Motor neuron (in vitro differentiated cells): ENCODE measurements around the gene STAC2. TPM values are rescaled to one million over a fixed set of nuclear protein-coding genes. Genes with fewer than 3 reads are reported as not detected.

ENCODE experiments used
- ATAC-seq, 8 experiments: fragments of 200-7000 bp; cut with Tn5 transposase; replicated peaks in 6 of 8; 2 replicates each; pipeline ENCODE4 v1.8.0; 2021; ENCODE audit warnings: mild to moderate bottlenecking in 8 of 8, moderate library complexity in 8 of 8
- H3K27ac ChIP-seq, 2 donors: fragments of 250-450 bp; sonication (Bioruptor Pico); 2 replicates each; pipeline ENCODE4 v1.9.0; 2021; ENCODE audit warnings: antibody characterized with exemption in 2 of 2, mild to moderate bottlenecking in 2 of 2, moderate library complexity in 1 of 2
- H3K4me1 ChIP-seq, 2 donors: fragments of 250-450 bp; sonication (Bioruptor Pico); replicated peaks in 1 of 2; 2 replicates each; pipeline ENCODE4 v1.6.1; 2021; ENCODE audit warnings: antibody characterized with exemption in 2 of 2, mild to moderate bottlenecking in 2 of 2, moderate library complexity in 1 of 2
- H3K4me3 ChIP-seq, 5 donors: fragments of 250-450 bp; sonication (Bioruptor Pico); 2 replicates each; pipeline ENCODE4 v1.9.0; 2021; ENCODE audit warnings: antibody characterized with exemption in 5 of 5, mild to moderate bottlenecking in 5 of 5, moderate library complexity in 4 of 5
- WGBS, 10 experiments: fragments of 450-650 bp; shearing (Covaris generic); methylation state at CpG; one replicate each; pipeline ENCODE4 v1.0.0; 2022; 5-methylcytosine and 5-hydroxymethylcytosine counted together
- in situ Hi-C, 9 experiments: fragments of 400-800 bp; cut with MboI; loops; one replicate each; pipeline ENCODE4 v1.15.0; 2021; ENCODE audit warnings: low sequenced_read_pairs in 9 of 9, low pct_unique_long_range_greater_than_20kb in 2 of 9; ENCODE audit not compliant: unreplicated experiment in 9 of 9
- total RNA-seq, 8 experiments: library from RNA; unstranded; fragments of 300-600 nt; gene quantifications; 2 replicates each; pipeline versions ENCODE4 v1.2.3 to v1.2.4, GENCODE V29; 2022

STAC2 gene
- total RNA-seq, 8 experiments from 2014 or later: 0.20 to 4.5 (median 0.84) TPM

GRCh38 chr17:39187152-39187830, 38.5 kb downstream of the STAC2 start:
- Histone ChIP-seq H3K27ac (no peak overlapping the region), H3K4me3 (no peak overlapping the region), H3K4me1 (no peaks in the 10 kb centered on the region)
- 92 to 100% (median 100%) methylated on average over 1 to 7 of the region's 9 CpGs; no CpG with 5 or more reads in 2 of the 10 experiments for WGBS, 10 experiments
- ATAC-seq: no peak
- in situ Hi-C loops: no loop called here

DNA sequence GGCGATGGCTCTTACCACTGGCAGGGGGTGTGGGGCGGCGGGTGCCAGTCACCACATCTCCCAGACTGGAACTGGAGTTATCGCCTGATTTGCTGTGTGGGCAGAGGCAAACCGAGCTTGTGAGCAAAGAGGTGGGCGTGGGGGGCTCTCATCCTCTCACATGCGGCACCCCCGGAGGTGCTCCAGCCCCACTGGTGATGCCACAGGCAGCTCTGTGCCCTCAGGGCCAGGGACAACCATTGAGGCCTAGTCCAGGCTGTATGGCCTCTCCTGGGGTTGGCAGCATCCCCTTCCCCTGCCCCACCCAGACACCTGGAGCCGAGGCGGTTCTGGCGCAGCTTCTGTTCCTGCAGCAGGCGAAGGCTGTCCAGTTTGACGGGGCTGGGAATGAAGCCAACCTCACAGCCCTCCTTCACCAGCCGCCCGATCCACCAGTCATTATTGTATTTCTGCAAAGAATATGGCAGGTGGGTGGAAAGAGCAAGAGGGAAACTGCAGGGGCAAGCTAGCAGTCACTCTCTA, 39.2 kb downstream of the STAC2 start:
- ATAC-seq: no peak
- Histone ChIP-seq H3K4me1 (no peaks in the 10 kb centered on the region), H3K27ac (no peak overlapping the region), H3K4me3 (no peak overlapping the region)
- in situ Hi-C loops: no loop called here
- WGBS, 10 experiments: 80 to 100% (median 100%) methylated on average over 1 to 6 of the region's 15 CpGs; no CpG with 5 or more reads in 7 of the 10 experiments

DNA sequence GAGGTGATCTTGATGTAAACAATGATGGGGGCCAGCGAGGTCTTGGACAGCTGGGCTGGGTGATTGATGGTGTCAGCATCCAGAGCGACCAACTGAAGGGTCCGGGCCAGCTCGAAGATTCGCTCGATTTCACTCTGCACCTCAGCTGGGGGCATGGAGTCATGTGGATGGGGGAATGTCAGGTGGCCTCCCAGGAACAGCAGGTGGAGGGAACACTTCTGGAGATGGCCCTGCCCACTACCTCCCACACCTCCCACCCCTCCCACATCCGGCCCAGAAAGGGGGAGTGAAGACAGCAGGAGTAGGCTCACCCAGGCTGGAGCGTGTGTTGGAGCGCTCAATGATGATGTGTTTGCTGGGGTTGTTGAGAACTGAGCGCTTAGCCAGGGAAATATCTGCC, 42.0 kb downstream of the STAC2 start:
- ATAC-seq: no peak
- Histone ChIP-seq H3K4me3 (no peak overlapping the region), H3K4me1 (no peaks in the 10 kb centered on the region), H3K27ac (no peak overlapping the region)
- in situ Hi-C loops: no loop called here
- 87 to 100% (median 94%) methylated on average over 1 to 10 of the region's 10 CpGs; no CpG with 5 or more reads in 6 of the 10 experiments for WGBS, 10 experiments

DNA sequence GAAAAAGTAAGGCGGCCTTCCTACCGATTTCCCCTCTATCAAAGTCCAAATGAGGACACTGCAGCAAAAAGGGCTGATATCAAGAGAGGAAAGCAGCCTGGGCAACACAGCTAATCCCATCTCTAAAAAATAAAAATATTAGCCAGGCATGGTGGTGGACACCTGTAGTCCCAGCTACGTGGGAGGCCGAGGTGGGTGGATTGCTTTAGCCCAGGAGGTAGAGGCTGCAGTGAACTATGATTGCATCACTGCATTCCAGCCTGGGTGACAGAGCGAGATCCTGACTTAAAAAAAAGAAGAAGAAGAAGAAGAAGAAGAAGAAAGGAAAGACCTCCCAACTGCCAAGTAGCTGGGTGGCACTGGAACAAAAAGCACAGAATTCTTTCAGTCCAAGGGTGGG, 42.7 kb downstream of the STAC2 start:
- H3K4me3 ChIP-seq: no peak overlapping the region
- ATAC-seq: no peak
- in situ Hi-C loops: no loop called here
- H3K27ac ChIP-seq: no peak overlapping the region
- 72 to 100% (median 93%) methylated on average over 2 to 3 of the region's 5 CpGs; no CpG with 5 or more reads in 3 of the 10 experiments for WGBS, 10 experiments
- H3K4me1 ChIP-seq: no peaks in the 10 kb centered on the region

DNA sequence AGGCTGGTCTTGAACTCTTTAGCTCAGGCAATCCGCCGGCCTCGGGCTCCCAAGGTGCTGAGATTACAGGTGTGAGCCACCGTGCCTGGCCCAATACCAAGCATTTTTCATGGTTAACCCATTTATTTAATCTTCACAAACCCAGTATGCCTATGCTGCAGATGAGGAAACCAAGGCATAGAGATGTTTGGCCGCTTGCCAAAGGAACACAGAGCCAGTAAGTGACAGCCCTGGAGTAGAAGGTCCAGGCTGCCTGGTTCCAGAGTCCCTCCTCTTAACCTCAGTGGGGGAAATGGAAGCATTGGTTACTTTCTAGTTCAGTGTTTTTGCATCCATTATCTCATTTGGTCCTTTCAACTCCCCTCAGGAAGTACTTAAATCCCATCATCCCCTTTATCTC, 44.4 kb downstream of the STAC2 start:
- WGBS, 10 experiments: 82 to 100% (median 98%) methylated on average over 1 to 5 of the region's 5 CpGs; no CpG with 5 or more reads in 3 of the 10 experiments
- no peak overlapping the region for H3K27ac ChIP-seq
- ATAC-seq: no peak
- H3K4me1 ChIP-seq: no peaks in the 10 kb centered on the region
- H3K4me3 ChIP-seq: no peak overlapping the region
- in situ Hi-C loops: no loop called here

GRCh38 chr17:39178536-39178935, 47.2 kb downstream of the STAC2 start:
- Histone ChIP-seq H3K27ac (no peak overlapping the region), H3K4me1 (no peaks in the 10 kb centered on the region), H3K4me3 (no peak overlapping the region)
- ATAC-seq: peak in 7 of 8 experiments; percentile 22 to 98 (median 38)
- in situ Hi-C loops: no loop called here
- 34 to 100% (median 79%) methylated on average over 1 to 4 of the region's 4 CpGs for WGBS, 10 experiments

GRCh38 chr17:39177256-39177655, 48.5 kb downstream of the STAC2 start:
- Histone ChIP-seq H3K27ac (no peak overlapping the region), H3K4me3 (no peak overlapping the region), H3K4me1 (no peaks in the 10 kb centered on the region)
- WGBS, 10 experiments: 70 to 93% (median 76%) methylated on average over 5 to 10 of the region's 12 CpGs; no CpG with 5 or more reads in 7 of the 10 experiments
- in situ Hi-C loops: no loop called here
- ATAC-seq: peak in 2 of 8 experiments; percentile 7 to 11

DNA sequence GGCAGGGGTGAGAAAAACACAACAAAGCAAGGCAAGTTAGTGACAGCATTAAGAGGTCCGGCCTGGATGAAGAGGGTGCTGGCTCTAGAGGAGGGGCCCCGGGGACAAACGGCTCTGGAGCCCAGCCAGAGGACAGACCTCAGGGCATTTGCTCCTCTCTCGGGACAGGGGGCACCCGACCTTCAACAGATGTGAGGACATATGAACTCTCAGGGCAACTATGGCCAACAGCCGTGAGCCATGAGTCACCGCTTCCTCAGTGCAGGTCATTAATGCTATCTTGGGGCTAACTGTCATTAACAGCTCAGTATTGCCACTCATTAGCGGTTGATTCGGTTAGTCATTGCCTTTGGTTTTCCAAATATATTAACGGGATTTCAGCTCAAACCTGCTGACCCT, 50.1 kb downstream of the STAC2 start:
- 66 to 100% (median 95%) methylated on average over 2 to 6 of the region's 10 CpGs; no CpG with 5 or more reads in 3 of the 10 experiments for WGBS, 10 experiments
- in situ Hi-C loops: no loop called here

GRCh38 chr17:39174920-39175694, 50.6 kb downstream of the STAC2 start:
- H3K4me3 ChIP-seq: no peak overlapping the region
- no peaks in the 10 kb centered on the region for H3K4me1 ChIP-seq
- ATAC-seq: peak; percentile 32 to 68 (median 52)
- in situ Hi-C loops: loop anchor here in 2 of 9 experiments (25.0 kb wide), 1 partner anchor 188 kb away; no protein-coding TSS in a partner anchor
- WGBS, 10 experiments: 85 to 100% (median 100%) methylated on average over 1 to 10 of the region's 35 CpGs; no CpG with 5 or more reads in 7 of the 10 experiments
- H3K27ac ChIP-seq: no peak overlapping the region

More for the DNA sequence above, 50.1 kb downstream of the STAC2 start:
- no peak overlapping the region for H3K4me3 ChIP-seq
- H3K27ac ChIP-seq: no peak overlapping the region
- peak in 3 of 8 experiments; percentile 2 to 14 (median 7) for ATAC-seq
- no peaks in the 10 kb centered on the region for H3K4me1 ChIP-seq

- Histone ChIP-seq H3K4me1 (no peaks in the 10 kb centered on the region), H3K27ac (no peak overlapping the region), H3K4me3 (no peak overlapping the region)
- ATAC-seq: peak in 3 of 8 experiments; percentile 3 to 23 (median 17)
- in situ Hi-C loops: loop anchor here in 2 of 9 experiments (25.0 kb wide), 1 partner anchor 186 kb away; no protein-coding TSS in a partner anchor
- 17 to 83% (median 41%) methylated on average over 1 to 5 of the region's 10 CpGs; no CpG with 5 or more reads in 7 of the 10 experiments for WGBS, 10 experiments
Measured at GRCh38 chr17:39173526-39174274, 52.0 kb downstream of the STAC2 start.

DNA sequence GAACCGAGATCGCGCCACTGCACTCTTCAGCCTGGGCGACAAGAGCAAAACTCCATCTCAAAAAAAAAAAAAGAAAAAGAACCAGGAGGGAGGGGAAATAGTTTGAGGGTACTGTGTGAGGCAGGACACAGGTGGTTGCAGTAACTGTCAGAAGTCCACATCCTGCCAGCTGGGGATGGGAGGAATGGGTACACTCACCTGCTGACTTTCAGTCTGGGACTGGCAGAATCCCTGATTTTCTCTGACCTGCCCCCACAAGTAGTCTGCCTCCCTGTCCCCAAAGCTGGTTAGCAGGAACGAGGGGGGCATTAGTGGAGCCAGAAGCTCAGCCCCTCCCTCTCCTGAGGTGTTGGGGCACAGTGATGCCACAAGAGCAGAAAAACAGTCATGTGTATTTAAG, 52.7 kb downstream of the STAC2 start:
- in situ Hi-C loops: loop anchor here in 2 of 9 experiments (25.0 kb wide), 1 partner anchor 186 kb away; no protein-coding TSS in a partner anchor
- Histone ChIP-seq H3K4me1 (no peaks in the 10 kb centered on the region), H3K27ac (no peak overlapping the region), H3K4me3 (no peak overlapping the region)
- ATAC-seq: no peak
- WGBS, 10 experiments: 33 to 100% (median 78%) methylated on average over 1 to 2 of the region's 5 CpGs; no CpG with 5 or more reads in 2 of the 10 experiments

DNA sequence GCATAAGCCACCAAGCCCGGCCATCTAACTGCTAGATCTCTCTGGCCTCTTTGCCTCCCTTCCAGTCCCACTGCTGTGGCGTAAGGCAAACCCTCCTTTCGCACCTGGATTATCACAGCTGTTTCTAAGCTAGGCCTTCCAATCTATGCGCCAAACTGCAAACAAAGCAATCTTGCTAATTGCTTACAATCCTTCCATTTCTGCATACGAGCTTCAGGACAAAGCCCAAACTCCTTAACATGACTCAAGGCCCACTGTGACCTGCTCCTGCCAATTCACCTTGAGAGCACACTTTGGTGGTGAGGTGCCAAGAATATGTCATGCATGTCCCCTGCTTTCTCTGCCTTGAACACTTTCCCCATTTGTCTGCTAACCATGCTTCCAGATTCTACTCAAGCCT, 53.8 kb downstream of the STAC2 start:
- Histone ChIP-seq H3K27ac (no peak overlapping the region), H3K4me3 (no peak overlapping the region), H3K4me1 (no peaks in the 10 kb centered on the region)
- 67 to 100% (median 75%) methylated on average over 1 to 4 of the region's 5 CpGs; no CpG with 5 or more reads in 3 of the 10 experiments for whole genome bisulfite sequencing, 10 experiments
- in situ Hi-C loops: loop anchor here in 2 of 9 experiments (25.0 kb wide), 1 partner anchor 185 kb away; no protein-coding TSS in a partner anchor
- ATAC-seq: no peak
